Neural cell (in vitro differentiated cells): ENCODE results near the gene SOAT2. TPM values are rescaled to one million over a fixed set of nuclear protein-coding genes. Genes with fewer than 3 reads are reported as not detected.

Source experiments
- H2AFZ ChIP-seq: fragments of 200-600, 300-800 bp; sonication (generic), shearing (Covaris generic); 2 replicates; pipeline ENCODE4 v1.6.0; 2014; ENCODE audit warnings: low read depth, mild to moderate bottlenecking, antibody characterized with exemption, low read length, moderate library complexity
- H3F3A ChIP-seq: fragments of 200-600 bp; shearing (Covaris generic); 2 replicates; pipeline ENCODE4 v1.6.1; 2016; ENCODE audit warnings: mild to moderate bottlenecking, moderate library complexity, mixed read lengths, antibody characterized with exemption, low read length; ENCODE audit not compliant: insufficient read depth, poor library complexity, severe bottlenecking
- H3K27ac ChIP-seq: fragments of 200-600, 300-800 bp; sonication (generic), shearing (Covaris generic); 2 replicates; pipeline ENCODE4 v1.5.1; 2014; ENCODE audit warnings: mild to moderate bottlenecking, low read length, moderate library complexity
- H3K27me3 ChIP-seq: fragments of 300-800, 200-600 bp; sonication (generic), shearing (Covaris generic); 2 replicates; pipeline ENCODE4 v1.6.0; 2014; ENCODE audit warnings: mild to moderate bottlenecking, low read depth, low read length, moderate library complexity; ENCODE audit not compliant: insufficient read depth
- H3K36me3 ChIP-seq: fragments of 300-800, 200-600 bp; sonication (generic), shearing (Covaris generic); 2 replicates; pipeline ENCODE4 v1.5.1; 2014; ENCODE audit warnings: mild to moderate bottlenecking, antibody characterized with exemption, low read length, moderate library complexity; ENCODE audit not compliant: insufficient read depth
- H3K4me2 ChIP-seq: fragments of 300-800, 200-600 bp; sonication (generic), shearing (Covaris generic); 2 replicates; pipeline ENCODE4 v1.6.0; 2014; ENCODE audit warnings: mild to moderate bottlenecking, low read length
- H3K4me3 ChIP-seq: fragments of 300-800, 200-600 bp; sonication (generic), shearing (Covaris generic); 2 replicates; pipeline ENCODE4 v1.5.1; 2014; ENCODE audit warnings: mild to moderate bottlenecking, low read length, moderate library complexity
- H3K79me2 ChIP-seq: fragments of 200-600 bp; shearing (Covaris generic); replicated peaks from 2 replicates; pipeline ENCODE4 v1.6.0; 2014; ENCODE audit warnings: mild to moderate bottlenecking, low read length, moderate library complexity; ENCODE audit not compliant: insufficient read depth
- H3K9ac ChIP-seq: fragments of 300-800, 200-600 bp; sonication (generic), shearing (Covaris generic); 2 replicates; pipeline ENCODE4 v1.6.1; 2016; ENCODE audit warnings: mild to moderate bottlenecking, low read length, mixed read lengths
- H3K9me2 ChIP-seq: fragments of 200-600 bp; shearing (Covaris generic); 2 replicates; pipeline ENCODE4 v1.6.1; 2016; ENCODE audit warnings: mild to moderate bottlenecking, low read length, mixed read lengths; ENCODE audit not compliant: insufficient read depth
- H3K9me3 ChIP-seq: fragments of 200-600, 300-800 bp; sonication (generic), shearing (Covaris generic); 2 replicates; pipeline ENCODE4 v1.6.1; 2016; ENCODE audit warnings: mild to moderate bottlenecking, mixed run types, low read length, moderate library complexity, mixed read lengths
- H4K20me1 ChIP-seq: fragments of 200-600 bp; shearing (Covaris generic); 2 replicates; pipeline ENCODE4 v1.6.1; 2016; ENCODE audit warnings: mild to moderate bottlenecking, mixed run types; ENCODE audit not compliant: insufficient read depth
- CTCF ChIP-seq: fragments of 450-650 bp; IDR thresholded peaks from 2 replicates; pipeline ENCODE4 v1.5.1; 2014; ENCODE audit warnings: antibody characterized with exemption, mild to moderate bottlenecking, moderate library complexity; ENCODE audit not compliant: poor library complexity, severe bottlenecking
- EP300 ChIP-seq: fragments of 450-650 bp; conservative IDR thresholded peaks from 2 replicates; pipeline ENCODE4 v1.6.1; 2014; ENCODE audit warnings: antibody characterized with exemption, mild to moderate bottlenecking, moderate library complexity; ENCODE audit not compliant: poor library complexity, severe bottlenecking
- EZH2 ChIP-seq: fragments of 200-600, 300-800 bp; shearing (Covaris generic), sonication (generic); IDR thresholded peaks from 2 replicates; pipeline ENCODE4 v1.6.1; 2014; ENCODE audit warnings: antibody characterized with exemption, low read length, borderline replicate concordance, mild to moderate bottlenecking; ENCODE audit not compliant: insufficient read depth, poor library complexity, severe bottlenecking
- MXI1 ChIP-seq: fragments of 450-650 bp; conservative IDR thresholded peaks from 2 replicates; pipeline ENCODE4 v1.6.1; 2014; ENCODE audit warnings: antibody characterized with exemption, mild to moderate bottlenecking; ENCODE audit not compliant: poor library complexity, severe bottlenecking
- POLR2AphosphoS5 ChIP-seq: IDR thresholded peaks from 2 replicates; pipeline ENCODE4 v1.6.1; 2012
- RAD21 ChIP-seq: fragments of 450-650 bp; conservative IDR thresholded peaks from 2 replicates; pipeline ENCODE4 v1.6.1; 2014; ENCODE audit warnings: antibody characterized with exemption, mild to moderate bottlenecking, moderate library complexity
- REST ChIP-seq: IDR thresholded peaks from 2 replicates; pipeline ENCODE4 v1.6.1; 2012; ENCODE audit warnings: borderline replicate concordance
- SMC3 ChIP-seq: fragments of 450-650 bp; conservative IDR thresholded peaks from 2 replicates; pipeline ENCODE4 v1.6.1; 2014; ENCODE audit warnings: antibody characterized with exemption, mild to moderate bottlenecking, moderate library complexity; ENCODE audit not compliant: poor library complexity
- TAF1 ChIP-seq: IDR thresholded peaks from 2 replicates; pipeline ENCODE4 v1.6.1; 2012; ENCODE audit warnings: low read depth
- polyA plus RNA-seq: library from polyadenylated mRNA; depleted of rRNA; stranded (reverse); fragments of >200 nt; gene quantifications from 2 replicates; pipeline ENCODE4 v1.2.3, GENCODE V29; 2014

SOAT2 gene
- polyA plus RNA-seq, 1 donor from 2014 or later, result not detected

- Histone ChIP-seq H3K9ac (no peak overlapping the region), H4K20me1 (no peaks in the 10 kb centered on the region), H3K36me3 (no peaks in the 10 kb centered on the region), H3K4me2 (no peak overlapping the region), H3K4me3 (no peak overlapping the region), H3K27ac (no peak overlapping the region), H3K9me3 (no peaks in the 10 kb centered on the region), H2AFZ (no peak overlapping the region), H3K79me2 (no peaks in the 10 kb centered on the region), H3K27me3 (no peaks in the 10 kb centered on the region), H3K9me2 (no peaks in the 10 kb centered on the region), H3F3A (no peaks in the 10 kb centered on the region)
- TF ChIP-seq POLR2AphosphoS5 (peak; percentile 5), RAD21 (no peak)
These were observed 43.7 kb upstream of the SOAT2 start for GRCh38 chr12:53059434-53060063.

- H3K36me3 ChIP-seq, result no peaks in the 10 kb centered on the region
- H3F3A ChIP-seq, result no peaks in the 10 kb centered on the region
- H3K79me2 ChIP-seq, result no peaks in the 10 kb centered on the region
- H3K9ac ChIP-seq, result no peak overlapping the region
- no peaks in the 10 kb centered on the region for H3K27me3 ChIP-seq
- H3K27ac ChIP-seq, result no peak overlapping the region
- H3K4me2 ChIP-seq, result no peak overlapping the region
- H4K20me1 ChIP-seq, result no peaks in the 10 kb centered on the region
- TF ChIP-seq POLR2AphosphoS5 (peak; percentile 10), TAF1 (no peak)
- H3K4me3 ChIP-seq, result no peak overlapping the region
- no peaks in the 10 kb centered on the region for H3K9me3 ChIP-seq
- H3K9me2 ChIP-seq, result no peaks in the 10 kb centered on the region
- H2AFZ ChIP-seq, result no peak overlapping the region
These were observed 43.1 kb upstream of the SOAT2 start for GRCh38 chr12:53060064-53060720.

- Histone ChIP-seq H3K4me3 (no peak overlapping the region), H3K36me3 (no peaks in the 10 kb centered on the region), H3F3A (no peaks in the 10 kb centered on the region), H3K9ac (no peak overlapping the region), H3K79me2 (no peaks in the 10 kb centered on the region), H3K27me3 (no peaks in the 10 kb centered on the region), H4K20me1 (no peaks in the 10 kb centered on the region), H2AFZ (no peak overlapping the region), H3K27ac (no peak overlapping the region), H3K9me2 (no peaks in the 10 kb centered on the region), H3K9me3 (no peaks in the 10 kb centered on the region), H3K4me2 (no peak overlapping the region)
- TF ChIP-seq EP300 (no peak), RAD21 (no peak), REST (no peak), MXI1 (no peak), CTCF (no peak), SMC3 (no peak), POLR2AphosphoS5 (no peak), EZH2 (no peak), TAF1 (no peak)
These were observed 42.5 kb upstream of the SOAT2 start for GRCh38 chr12:53060721-53061276.
